ENCODE data around the gene SAC3D1. TPM values are rescaled to one million over a fixed set of nuclear protein-coding genes. Genes with fewer than 3 reads are reported as not detected.

The SAC3D1 gene
- total and polyA plus RNA-seq, 2 donors (not counting 1 experiment from before 2014, with no cell fraction given): 3.1 to 8.6 TPM

- no peak for DNase-seq (ENCODE audit: low read depth in 2 of 2)
- H3K27me3 ChIP-seq (ENCODE audit: control insufficient read depth, insufficient read depth, low read length): peaks cover 8% of the 10 kb centered on the region
- no peaks in the 10 kb centered on the region for H3K4me1 ChIP-seq (ENCODE audit: control insufficient read depth, extremely low read depth, insufficient read depth, low read length)
- H2AFZ ChIP-seq (ENCODE audit: low read length): no peak overlapping the region
- no peaks in the 10 kb centered on the region for H3K9me3 ChIP-seq (ENCODE audit: control insufficient read depth, insufficient read depth, low read depth, low read length)
- no peak overlapping the region for H3K9ac ChIP-seq (ENCODE audit: insufficient read depth, low read length)
- H3K4me3 ChIP-seq (replicated peaks in 1 of 4; ENCODE audit: control extremely low read depth in 1 of 4, insufficient read depth in 1 of 4, low read depth in 3 of 4, low read length in 4 of 4): no peak overlapping the region
- H4K20me1 ChIP-seq (ENCODE audit: control insufficient read depth, extremely low read depth, insufficient read depth, low read length): no peaks in the 10 kb centered on the region
- H3K79me2 ChIP-seq (ENCODE audit: control insufficient read depth, insufficient read depth, low read length): no peaks in the 10 kb centered on the region
- H3K36me3 ChIP-seq (ENCODE audit: control insufficient read depth, insufficient read depth, low read length): no peaks in the 10 kb centered on the region
- no peak overlapping the region for H3K27ac ChIP-seq (ENCODE audit: insufficient read depth, low read length)
- no peak overlapping the region for H3K4me2 ChIP-seq (ENCODE audit: extremely low read depth, insufficient read depth, low read length)
- no peak for TF ChIP-seq CTCF (conservative IDR thresholded peaks at IDR 0.05 in 1 of 2, IDR thresholded peaks at IDR 0.05 in 1 of 2; ENCODE audit: low read depth in 1 of 2, low read length in 2 of 2)
- TF ChIP-seq EZH2 (IDR thresholded peaks at IDR 0.05; ENCODE audit: low read length, missing control alignments): no peak
Measured at GRCh38 chr11:65053827-65054508, 13.0 kb downstream of the SAC3D1 start.

GRCh38 chr11:65055538-65055937 is 14.5 kb downstream of the SAC3D1 start:
- Histone ChIP-seq H3K9me3 (ENCODE audit: control insufficient read depth, insufficient read depth, low read depth, low read length) (no peaks in the 10 kb centered on the region), H3K4me3 (replicated peaks in 1 of 4; ENCODE audit: control extremely low read depth in 1 of 4, insufficient read depth in 1 of 4, low read depth in 3 of 4, low read length in 4 of 4) (no peak overlapping the region), H3K4me1 (ENCODE audit: control insufficient read depth, extremely low read depth, insufficient read depth, low read length) (no peaks in the 10 kb centered on the region), H2AFZ (ENCODE audit: low read length) (no peak overlapping the region), H3K36me3 (ENCODE audit: control insufficient read depth, insufficient read depth, low read length) (no peaks in the 10 kb centered on the region), H4K20me1 (ENCODE audit: control insufficient read depth, extremely low read depth, insufficient read depth, low read length) (no peaks in the 10 kb centered on the region), H3K79me2 (ENCODE audit: control insufficient read depth, insufficient read depth, low read length) (no peaks in the 10 kb centered on the region), H3K4me2 (ENCODE audit: extremely low read depth, insufficient read depth, low read length) (no peak overlapping the region), H3K27me3 (ENCODE audit: control insufficient read depth, insufficient read depth, low read length) (peaks cover 8% of the 10 kb centered on the region), H3K27ac (ENCODE audit: insufficient read depth, low read length) (no peak overlapping the region), H3K9ac (ENCODE audit: insufficient read depth, low read length) (no peak overlapping the region)
- no peak for TF ChIP-seq CTCF (conservative IDR thresholded peaks at IDR 0.05 in 1 of 2, IDR thresholded peaks at IDR 0.05 in 1 of 2; ENCODE audit: low read depth in 1 of 2, low read length in 2 of 2)
- TF ChIP-seq EZH2 (IDR thresholded peaks at IDR 0.05; ENCODE audit: low read length, missing control alignments): no peak
- no peak for DNase-seq (ENCODE audit: low read depth in 2 of 2)

- no peaks in the 10 kb centered on the region for H3K36me3 ChIP-seq (ENCODE audit: control insufficient read depth, insufficient read depth, low read length)
- H4K20me1 ChIP-seq (ENCODE audit: control insufficient read depth, extremely low read depth, insufficient read depth, low read length): no peaks in the 10 kb centered on the region
- no peak overlapping the region for H3K4me3 ChIP-seq (replicated peaks in 1 of 4; ENCODE audit: control extremely low read depth in 1 of 4, insufficient read depth in 1 of 4, low read depth in 3 of 4, low read length in 4 of 4)
- peaks cover 8% of the 10 kb centered on the region for H3K27me3 ChIP-seq (ENCODE audit: control insufficient read depth, insufficient read depth, low read length)
- no peaks in the 10 kb centered on the region for H3K79me2 ChIP-seq (ENCODE audit: control insufficient read depth, insufficient read depth, low read length)
- H3K4me2 ChIP-seq (ENCODE audit: extremely low read depth, insufficient read depth, low read length): no peak overlapping the region
- no peak for DNase-seq (ENCODE audit: low read depth in 2 of 2)
- no peak overlapping the region for H2AFZ ChIP-seq (ENCODE audit: low read length)
- TF ChIP-seq EZH2 (IDR thresholded peaks at IDR 0.05; ENCODE audit: low read length, missing control alignments): no peak
- TF ChIP-seq CTCF (conservative IDR thresholded peaks at IDR 0.05 in 1 of 2, IDR thresholded peaks at IDR 0.05 in 1 of 2; ENCODE audit: low read depth in 1 of 2, low read length in 2 of 2): no peak
- no peak overlapping the region for H3K27ac ChIP-seq (ENCODE audit: insufficient read depth, low read length)
- no peaks in the 10 kb centered on the region for H3K4me1 ChIP-seq (ENCODE audit: control insufficient read depth, extremely low read depth, insufficient read depth, low read length)
- H3K9me3 ChIP-seq (ENCODE audit: control insufficient read depth, insufficient read depth, low read depth, low read length): no peaks in the 10 kb centered on the region
- no peak overlapping the region for H3K9ac ChIP-seq (ENCODE audit: insufficient read depth, low read length)
Measured at GRCh38 chr11:65056999-65057398, 16.0 kb downstream of the SAC3D1 start.

Measured in fibroblast of lung (primary cell).